ENCODE measurements around the gene C2CD2. TPM values are rescaled to one million over a fixed set of nuclear protein-coding genes. Genes with fewer than 3 reads are reported as not detected.
"Not testable (repeated sequence)": the region's sequence is repeated elsewhere in the genome, so short reads cannot be mapped to it uniquely, and the experiment has no call there.

Gene C2CD2
- 1 to 10 TPM; 7.0 to 8.8 TPM for total RNA-seq

DNA sequence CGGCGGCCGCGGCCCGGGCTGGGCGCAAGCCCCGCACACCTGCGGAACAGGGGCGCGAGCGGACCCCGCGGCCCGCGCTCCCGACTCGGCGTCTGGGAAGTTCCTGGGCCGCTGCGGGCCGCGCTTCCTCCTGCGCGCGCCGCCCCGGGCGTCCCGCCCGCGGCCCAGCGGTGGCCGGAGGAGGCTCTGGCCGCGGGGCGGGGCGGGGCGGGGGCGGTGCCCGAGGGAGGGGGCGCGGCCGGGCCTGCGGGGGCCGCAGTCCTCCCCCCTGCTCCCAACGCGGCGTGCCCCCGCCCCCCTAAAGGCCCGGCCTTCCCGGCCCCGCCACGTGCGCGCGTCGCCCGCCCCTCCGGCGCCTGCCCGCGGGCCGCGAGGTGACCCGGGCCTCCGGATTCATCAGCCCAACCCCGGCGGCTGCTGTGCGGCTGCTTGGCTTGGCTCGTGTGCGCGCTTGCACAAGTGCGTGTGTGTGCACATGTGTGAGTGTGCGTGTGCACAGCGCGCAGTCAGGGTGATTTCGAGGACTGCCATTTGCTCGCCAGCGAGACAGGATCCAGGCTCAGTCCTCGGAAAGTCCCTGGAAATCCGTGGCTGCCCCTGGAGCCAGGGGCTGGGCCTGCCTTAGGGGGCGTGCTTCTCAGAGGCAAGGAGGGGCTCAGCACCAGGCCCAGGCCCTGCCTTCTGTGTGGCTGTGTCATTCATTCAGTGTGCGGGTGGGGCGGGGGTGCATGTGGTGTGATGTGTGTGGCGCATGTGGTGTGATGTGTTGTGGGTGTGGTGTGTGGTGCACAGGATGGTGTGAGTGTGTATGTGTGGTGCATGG lies at the start of gene C2CD2:
C2CD2 (minus strand) TSS at position 188 of the 823 bp plus-strand sequence. CDS start 370 bp downstream, outside the sequence.
- H3K4me3 Mint-ChIP-seq = peak within 1 kb of the TSS; percentile 40
- H3K27ac Mint-ChIP-seq = peak within 1 kb of the TSS; percentile 11
- no peaks in the 10 kb centered on the region for H3K36me3 Mint-ChIP-seq (ENCODE audit: low read depth)
- peaks cover 17% of the 10 kb centered on the region for H3K4me1 Mint-ChIP-seq
- H3K9me3 Mint-ChIP-seq = no peaks in the 10 kb centered on the region
- H3K27me3 Mint-ChIP-seq = peaks cover 22% of the 10 kb centered on the region
- ChIA-PET POLR2A (no interaction called here), CTCF (no interaction called here)
- no peak for DNase-seq

DNA sequence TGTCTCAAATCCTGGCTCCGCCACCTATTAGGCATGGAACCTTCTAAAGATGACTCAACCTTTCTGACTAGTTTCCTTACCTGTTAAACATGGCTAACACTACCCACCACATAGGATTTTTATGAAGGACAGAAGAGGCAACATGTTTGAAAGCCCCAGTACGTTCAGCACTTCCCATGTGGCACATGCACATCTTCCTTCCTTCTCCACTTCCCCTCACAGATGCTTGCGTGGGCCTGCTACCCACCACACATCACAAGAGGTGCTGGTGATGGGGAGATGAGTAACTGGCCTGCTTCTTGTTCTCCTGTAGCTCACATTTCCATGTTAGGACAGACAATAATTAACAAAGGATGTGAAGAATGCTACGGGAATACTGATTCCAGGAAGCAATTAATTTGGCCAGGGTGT lies 49.2 kb upstream of the C2CD2 start:
- Mint-ChIP-seq H3K4me3 (no peak overlapping the region), H3K27me3 (no peaks in the 10 kb centered on the region), H3K4me1 (peaks cover 43% of the 10 kb centered on the region), H3K36me3 (ENCODE audit: low read depth) (peaks cover 51% of the 10 kb centered on the region), H3K9me3 (peaks cover 2% of the 10 kb centered on the region), H3K27ac (peak overlapping the region; percentile 51)
- ChIA-PET CTCF (interaction anchor here (1.5 kb wide), 1 partner anchor 79 kb away, joined by 3 read pairs; no protein-coding TSS in a partner anchor), POLR2A (no interaction called here)
- DNase-seq = no peak

DNA sequence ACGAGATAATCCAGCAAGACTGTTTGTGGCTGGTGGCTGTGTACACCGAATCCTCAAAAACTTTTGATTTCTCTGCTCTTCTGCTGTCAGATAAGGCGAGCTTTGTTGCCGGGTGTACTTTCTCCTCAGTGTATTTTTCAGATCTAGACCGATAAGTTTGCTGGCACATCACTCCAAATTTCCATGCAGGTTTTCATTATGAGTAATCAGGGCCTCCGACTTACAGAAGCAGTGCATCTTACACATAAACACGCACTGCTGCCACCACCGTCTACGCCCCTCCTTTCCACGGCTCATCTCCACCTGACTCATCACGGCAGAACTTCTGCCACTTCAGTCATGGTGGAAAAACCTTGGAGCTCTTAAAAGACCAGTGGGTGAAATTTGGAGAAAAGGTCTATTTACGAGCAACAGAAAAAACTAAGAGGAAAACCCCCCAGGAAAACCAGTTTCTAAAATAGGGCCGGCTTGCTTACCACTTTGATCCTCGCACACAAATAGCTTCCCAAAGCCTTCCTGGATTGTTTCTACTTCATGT lies 48.7 kb upstream of the C2CD2 start:
- DNase-seq = peak; percentile 70
- Mint-ChIP-seq H3K36me3 (ENCODE audit: low read depth) (peaks cover 49% of the 10 kb centered on the region), H3K4me3 (peak overlapping the region; percentile 12), H3K27me3 (no peaks in the 10 kb centered on the region), H3K9me3 (peaks cover 2% of the 10 kb centered on the region), H3K4me1 (peaks cover 38% of the 10 kb centered on the region), H3K27ac (peak overlapping the region; percentile 51)
- ChIA-PET CTCF (interaction anchor here (1.1 to 1.5 kb wide), 4 partner anchors 23 to 115 kb away, joined by 3 read pairs; no protein-coding TSS in a partner anchor), POLR2A (no interaction called here)

DNA sequence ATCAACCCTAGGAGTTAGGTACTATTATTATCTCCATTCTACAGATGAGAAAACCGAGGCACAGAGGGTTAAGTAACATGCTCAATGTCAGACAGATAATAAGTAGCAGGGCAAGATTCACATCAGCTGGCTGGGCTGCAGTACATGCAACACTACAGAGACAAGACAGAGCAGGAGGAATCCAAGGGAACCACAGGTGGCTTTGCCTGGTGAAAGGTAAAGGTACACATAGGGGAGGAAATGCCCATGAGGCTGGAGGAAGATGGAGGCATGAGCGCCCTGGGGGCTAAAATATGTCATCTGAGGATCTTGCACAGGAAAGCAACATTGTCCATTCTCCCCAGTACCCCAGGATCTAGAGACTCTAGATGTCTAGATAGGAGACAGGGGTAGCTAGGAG lies 48.0 kb upstream of the C2CD2 start:
- Mint-ChIP-seq H3K27me3 (no peaks in the 10 kb centered on the region), H3K4me1 (peaks cover 35% of the 10 kb centered on the region), H3K4me3 (no peak overlapping the region), H3K9me3 (peaks cover 2% of the 10 kb centered on the region), H3K27ac (peak overlapping the region; percentile 3), H3K36me3 (ENCODE audit: low read depth) (peaks cover 49% of the 10 kb centered on the region)
- POLR2A ChIA-PET = no interaction called here
- CTCF ChIA-PET = interaction anchor here (1.1 to 1.5 kb wide), 4 partner anchors 24 to 116 kb away, joined by 3 read pairs; no protein-coding TSS in a partner anchor
- no peak for DNase-seq

DNA sequence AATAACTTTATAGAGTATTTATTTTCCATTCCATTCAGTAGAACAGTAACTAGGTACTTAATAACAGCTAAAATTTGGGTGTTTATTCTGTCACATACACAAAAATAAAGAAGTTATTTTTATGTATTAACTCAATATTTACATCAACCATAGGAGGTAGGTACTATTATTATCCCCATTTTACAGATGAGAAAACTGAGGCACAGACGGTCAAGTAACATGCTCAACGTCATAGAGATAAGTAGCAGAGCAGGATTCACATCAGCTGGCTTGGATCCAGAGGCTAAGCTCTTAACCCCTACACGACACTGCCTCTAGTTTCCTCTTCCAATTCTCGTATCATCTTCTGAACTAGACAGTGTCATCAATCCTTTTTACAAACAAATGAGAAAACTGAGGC lies 47.1 kb upstream of the C2CD2 start:
- no peak overlapping the region for H3K27ac Mint-ChIP-seq
- H3K27me3 Mint-ChIP-seq = no peaks in the 10 kb centered on the region
- H3K9me3 Mint-ChIP-seq = peaks cover 10% of the 10 kb centered on the region
- H3K36me3 Mint-ChIP-seq (ENCODE audit: low read depth) = peaks cover 53% of the 10 kb centered on the region
- ChIA-PET CTCF (no interaction called here), POLR2A (no interaction called here)
- H3K4me1 Mint-ChIP-seq = peaks cover 30% of the 10 kb centered on the region
- H3K4me3 Mint-ChIP-seq = no peak overlapping the region
- no peak for DNase-seq

DNA sequence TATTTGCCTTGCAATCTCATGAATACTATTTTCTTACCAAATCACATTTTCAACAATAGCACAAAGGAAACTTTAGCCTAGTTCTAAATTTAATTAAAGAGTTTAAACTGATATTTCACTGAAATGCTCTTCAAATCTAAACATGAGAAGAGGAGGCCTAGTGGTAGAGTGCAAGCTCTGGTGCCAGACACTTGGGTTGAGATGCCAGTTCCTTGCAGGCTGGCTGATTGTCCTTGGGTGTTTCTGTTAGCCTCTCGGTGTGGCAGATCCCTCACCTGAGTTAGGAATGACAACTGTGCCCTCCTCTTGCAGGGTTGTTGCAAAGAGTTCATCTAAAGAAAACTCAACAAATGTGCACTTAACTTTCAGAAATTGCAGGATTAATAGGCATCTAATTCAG lies 43.8 kb upstream of the C2CD2 start:
- ChIA-PET POLR2A (no interaction called here), CTCF (no interaction called here)
- H3K4me1 Mint-ChIP-seq = peaks cover 14% of the 10 kb centered on the region
- no peak overlapping the region for H3K4me3 Mint-ChIP-seq
- peaks cover 85% of the 10 kb centered on the region for H3K36me3 Mint-ChIP-seq (ENCODE audit: low read depth)
- H3K27ac Mint-ChIP-seq = no peak overlapping the region
- no peak for DNase-seq
- peaks cover 17% of the 10 kb centered on the region for H3K9me3 Mint-ChIP-seq
- no peaks in the 10 kb centered on the region for H3K27me3 Mint-ChIP-seq

DNA sequence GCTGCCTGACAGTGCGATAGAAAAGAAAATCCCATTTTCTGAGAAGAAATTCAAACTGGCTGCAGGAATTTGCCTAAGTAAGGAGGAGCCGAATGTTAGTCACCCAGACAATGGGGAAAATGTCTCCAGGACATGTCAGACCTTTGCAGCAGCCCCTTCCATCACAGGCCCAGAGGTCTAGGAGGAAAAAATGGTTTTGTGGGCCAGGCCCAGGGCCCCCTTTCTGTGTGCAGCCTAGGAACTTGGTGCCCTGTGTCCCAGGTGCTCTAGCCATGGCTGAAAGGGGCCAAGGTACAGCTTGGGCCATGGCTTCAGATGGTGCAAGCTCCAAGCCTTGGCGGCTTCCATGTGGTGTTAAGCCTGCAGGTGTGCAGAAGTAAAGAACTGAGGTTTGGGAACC lies 41.8 kb upstream of the C2CD2 start:
- Mint-ChIP-seq H3K9me3 (peaks cover 17% of the 10 kb centered on the region), H3K27ac (no peak overlapping the region), H3K4me1 (no peaks in the 10 kb centered on the region), H3K4me3 (no peak overlapping the region), H3K27me3 (no peaks in the 10 kb centered on the region), H3K36me3 (ENCODE audit: low read depth) (peaks cover 88% of the 10 kb centered on the region)
- POLR2A ChIA-PET = no interaction called here
- CTCF ChIA-PET = no interaction called here
- DNase-seq = no peak

DNA sequence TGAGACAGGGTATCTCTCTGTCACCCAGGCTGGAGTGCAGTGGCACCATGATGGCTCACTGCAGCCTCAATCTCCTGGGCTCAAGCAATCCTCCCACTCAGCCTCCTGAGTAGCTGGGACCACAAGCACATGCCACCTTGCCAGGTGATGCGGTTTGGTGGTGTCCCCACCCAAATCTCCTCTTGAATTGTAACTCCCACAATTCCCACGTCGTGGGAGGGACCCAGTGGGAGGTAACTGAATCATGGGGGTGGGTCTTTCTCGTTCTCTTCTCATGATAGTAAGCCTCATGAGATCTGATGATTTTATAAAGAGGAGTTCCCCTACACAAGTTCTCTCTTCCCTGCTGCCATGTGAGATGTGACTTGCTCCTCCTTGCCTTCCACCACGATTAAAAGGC lies 40.8 kb upstream of the C2CD2 start:
- CTCF ChIA-PET, H3K4me3 Mint-ChIP-seq, H3K27me3 Mint-ChIP-seq: not testable (repeated sequence)

DNA sequence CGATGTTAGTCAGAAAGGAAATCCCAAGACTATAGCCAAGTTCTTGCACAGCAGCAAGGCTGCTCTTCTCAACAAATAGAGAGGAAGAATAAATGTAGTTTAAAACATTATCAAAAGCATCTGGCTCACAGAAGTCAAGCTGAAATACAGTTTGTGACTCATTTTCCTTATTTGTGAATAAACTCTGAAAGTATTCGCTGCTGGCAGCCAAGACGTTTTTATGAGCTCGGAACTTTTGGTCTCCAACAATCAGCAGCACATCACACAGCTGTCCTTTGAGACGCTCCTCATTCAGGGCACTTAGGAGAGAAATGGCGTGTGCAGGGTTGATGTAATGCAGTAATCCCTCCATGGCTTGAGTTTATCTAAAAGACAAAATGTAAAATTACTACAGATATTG lies 39.9 kb upstream of the C2CD2 start:
- DNase-seq = no peak
- Mint-ChIP-seq H3K4me3 (no peak overlapping the region), H3K27me3 (no peaks in the 10 kb centered on the region), H3K36me3 (ENCODE audit: low read depth) (peaks cover 78% of the 10 kb centered on the region), H3K9me3 (peaks cover 16% of the 10 kb centered on the region), H3K27ac (no peak overlapping the region), H3K4me1 (no peaks in the 10 kb centered on the region)
- CTCF ChIA-PET = no interaction called here
- POLR2A ChIA-PET = no interaction called here

More for the DNA sequence above, 40.8 kb upstream of the C2CD2 start:
- H3K36me3 Mint-ChIP-seq (ENCODE audit: low read depth) = peaks cover 82% of the 10 kb centered on the region
- peaks cover 17% of the 10 kb centered on the region for H3K9me3 Mint-ChIP-seq
- DNase-seq, H3K4me1 Mint-ChIP-seq, H3K27ac Mint-ChIP-seq, POLR2A ChIA-PET: not testable (repeated sequence)

DNA sequence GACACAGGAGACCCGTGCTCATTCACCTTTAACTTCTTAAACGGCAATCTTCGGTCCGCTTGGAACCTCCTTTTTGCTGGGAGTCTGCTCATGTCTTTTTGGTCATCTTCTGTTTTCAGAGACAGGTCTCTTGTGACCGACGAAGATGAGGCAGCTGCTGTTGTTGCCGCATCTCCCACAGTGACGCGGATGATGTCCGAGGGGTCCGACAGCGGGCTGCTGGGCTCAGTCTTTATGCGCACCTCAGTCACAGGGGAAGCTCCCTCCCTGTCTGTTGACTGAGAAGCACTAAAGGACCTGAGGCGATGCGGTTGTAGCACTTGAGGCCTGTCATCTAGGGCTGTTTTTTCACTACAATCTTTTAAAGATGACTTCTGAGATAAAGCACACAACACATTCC lies 38.8 kb upstream of the C2CD2 start:
- DNase-seq = no peak
- peaks cover 16% of the 10 kb centered on the region for H3K9me3 Mint-ChIP-seq
- ChIA-PET POLR2A (no interaction called here), CTCF (no interaction called here)
- no peaks in the 10 kb centered on the region for H3K4me1 Mint-ChIP-seq
- H3K36me3 Mint-ChIP-seq (ENCODE audit: low read depth) = peaks cover 70% of the 10 kb centered on the region
- no peak overlapping the region for H3K27ac Mint-ChIP-seq
- H3K27me3 Mint-ChIP-seq = no peaks in the 10 kb centered on the region
- no peak overlapping the region for H3K4me3 Mint-ChIP-seq

DNA sequence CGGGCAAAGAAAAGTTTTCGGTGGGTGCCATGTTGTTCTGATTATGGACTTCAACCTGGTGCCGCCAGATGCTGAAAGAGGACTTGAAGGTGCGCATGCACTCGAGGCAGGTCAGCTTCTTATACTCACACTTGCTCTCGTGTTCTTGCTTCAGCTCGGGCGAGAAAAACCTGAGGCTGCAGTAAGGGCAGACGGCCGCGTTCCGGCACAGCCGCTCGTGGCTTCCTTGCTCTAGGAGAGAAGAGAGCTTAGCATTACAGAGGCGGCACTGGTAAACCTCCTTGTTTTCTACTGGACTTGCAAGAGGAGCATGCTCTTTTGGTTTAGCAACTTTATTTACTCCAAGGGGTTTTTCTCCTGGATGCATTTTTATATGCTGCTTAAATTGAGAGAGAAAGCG lies 37.8 kb upstream of the C2CD2 start:
- H3K36me3 Mint-ChIP-seq (ENCODE audit: low read depth) = peaks cover 64% of the 10 kb centered on the region
- H3K27ac Mint-ChIP-seq = no peak overlapping the region
- DNase-seq = no peak
- no peak overlapping the region for H3K4me3 Mint-ChIP-seq
- POLR2A ChIA-PET = no interaction called here
- CTCF ChIA-PET = no interaction called here
- no peaks in the 10 kb centered on the region for H3K4me1 Mint-ChIP-seq
- peaks cover 14% of the 10 kb centered on the region for H3K9me3 Mint-ChIP-seq
- no peaks in the 10 kb centered on the region for H3K27me3 Mint-ChIP-seq

DNA sequence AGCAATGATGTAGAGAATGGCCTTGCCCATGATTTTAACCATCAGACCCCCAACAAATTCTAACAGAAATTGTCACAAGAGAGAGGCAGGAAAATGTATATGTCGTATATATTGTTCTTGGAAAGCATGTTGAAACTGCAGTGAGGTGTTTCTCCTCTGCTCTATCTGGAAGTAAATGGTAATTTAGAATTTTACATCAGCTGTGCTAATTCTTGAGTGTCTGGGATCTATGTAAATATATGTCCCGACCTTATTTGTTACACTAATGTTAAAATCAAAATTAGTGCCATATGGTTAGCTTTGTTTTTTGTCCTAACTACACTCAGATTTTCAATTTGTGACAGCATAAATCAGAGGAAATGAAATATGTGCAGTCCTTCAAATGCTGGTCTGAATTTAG lies 35.9 kb upstream of the C2CD2 start:
- Mint-ChIP-seq H3K9me3 (peaks cover under 1% of the 10 kb centered on the region), H3K4me3 (no peak overlapping the region), H3K27ac (no peak overlapping the region), H3K27me3 (no peaks in the 10 kb centered on the region), H3K36me3 (ENCODE audit: low read depth) (peaks cover 44% of the 10 kb centered on the region), H3K4me1 (no peaks in the 10 kb centered on the region)
- POLR2A ChIA-PET = no interaction called here
- DNase-seq = no peak
- CTCF ChIA-PET = no interaction called here

DNA sequence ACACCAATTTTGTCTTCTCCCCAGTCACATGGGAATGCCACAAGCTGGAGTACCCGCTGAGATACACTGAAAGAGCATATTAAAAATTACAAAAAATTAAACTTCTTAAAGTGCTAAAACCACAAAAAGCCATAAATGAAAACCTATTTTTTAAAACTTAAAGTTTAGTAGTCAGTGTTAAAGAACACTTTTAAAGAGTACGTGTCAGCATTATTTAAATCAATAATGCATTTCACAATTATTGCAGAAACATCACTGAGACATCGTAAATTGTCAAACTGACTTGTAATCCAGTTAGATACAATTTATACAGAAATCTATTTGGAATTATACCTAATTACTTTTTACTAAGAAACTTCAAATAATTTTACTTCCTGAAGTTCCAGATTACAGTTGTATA lies 33.5 kb upstream of the C2CD2 start:
- no peak for DNase-seq
- Mint-ChIP-seq H3K4me1 (no peaks in the 10 kb centered on the region), H3K36me3 (ENCODE audit: low read depth) (peaks cover 23% of the 10 kb centered on the region), H3K27ac (no peak overlapping the region), H3K4me3 (no peak overlapping the region), H3K9me3 (peaks cover 10% of the 10 kb centered on the region), H3K27me3 (peaks cover 3% of the 10 kb centered on the region)
- CTCF ChIA-PET = no interaction called here
- POLR2A ChIA-PET = no interaction called here
